GM23248 (cell line): ENCODE results near the gene SNX24. TPM values are rescaled to one million over a fixed set of nuclear protein-coding genes. Genes with fewer than 3 reads are reported as not detected.

Experiments used
- DNase-seq: peaks from one replicate; pipeline ENCODE4 v3.0.0-alpha.2; 2015
- H2AFZ ChIP-seq: fragments of 200-600 bp; sonication (generic); 2 replicates; pipeline ENCODE4 v1.6.1; 2016; ENCODE audit warnings: antibody characterized with exemption
- H3F3A ChIP-seq: fragments of 200-600 bp; sonication (generic); 2 replicates; pipeline ENCODE4 v1.6.1; 2016; ENCODE audit warnings: mild to moderate bottlenecking, antibody characterized with exemption, mixed run types; ENCODE audit not compliant: insufficient read depth
- H3K27ac ChIP-seq: fragments of 200-600 bp; sonication (generic); 2 replicates; pipeline ENCODE4 v1.5.1; 2016; ENCODE audit warnings: mild to moderate bottlenecking
- H3K27me3 ChIP-seq: fragments of 200-600 bp; sonication (generic); replicated peaks from 2 replicates; pipeline ENCODE4 v1.6.1; 2016; ENCODE audit warnings: mild to moderate bottlenecking; ENCODE audit not compliant: insufficient read depth
- H3K36me3 ChIP-seq: fragments of 200-600 bp; sonication (generic); 2 replicates; pipeline ENCODE4 v1.6.1; 2016; ENCODE audit warnings: low read depth, mild to moderate bottlenecking
- H3K4me1 ChIP-seq: fragments of 200-600 bp; sonication (generic); 2 replicates; pipeline ENCODE4 v1.6.1; 2016; ENCODE audit warnings: mild to moderate bottlenecking; ENCODE audit not compliant: insufficient read depth
- H3K4me2 ChIP-seq: fragments of 200-600 bp; sonication (generic); one replicate; pipeline ENCODE4 v1.6.1; 2016; ENCODE audit warnings: mild to moderate bottlenecking; ENCODE audit not compliant: unreplicated experiment
- H3K4me3 ChIP-seq: fragments of 200-600 bp; sonication (generic); 2 replicates; pipeline ENCODE4 v1.5.1; 2016; ENCODE audit warnings: mild to moderate bottlenecking
- H3K79me2 ChIP-seq: fragments of 200-600 bp; sonication (generic); 2 replicates; pipeline ENCODE4 v1.6.1; 2016; ENCODE audit warnings: mild to moderate bottlenecking; ENCODE audit not compliant: insufficient read depth
- H3K9ac ChIP-seq: fragments of 200-600 bp; sonication (generic); 2 replicates; pipeline ENCODE4 v1.6.1; 2016; ENCODE audit warnings: mild to moderate bottlenecking
- H3K9me2 ChIP-seq: fragments of 200-600 bp; sonication (generic); 2 replicates; pipeline ENCODE4 v1.6.1; 2016; ENCODE audit warnings: mixed run types, mild to moderate bottlenecking, moderate library complexity; ENCODE audit not compliant: insufficient read depth
- H3K9me3 ChIP-seq: fragments of 200-600 bp; sonication (generic); one replicate; pipeline ENCODE4 v1.6.1; 2017; ENCODE audit warnings: low read depth
- H4K20me1 ChIP-seq: fragments of 200-600 bp; sonication (generic); 2 replicates; pipeline ENCODE4 v1.6.0; 2016; ENCODE audit not compliant: insufficient read depth
- EZH2 ChIP-seq: fragments of 200-600 bp; sonication (generic); IDR thresholded peaks from 2 replicates; pipeline ENCODE4 v1.6.1; 2018; ENCODE audit warnings: antibody characterized with exemption, mild to moderate bottlenecking; ENCODE audit not compliant: insufficient read depth, poor library complexity, severe bottlenecking
- EZH2phosphoT487 ChIP-seq: fragments of 200-600 bp; sonication (generic); IDR thresholded peaks from 2 replicates; pipeline ENCODE4 v1.6.1; 2018; ENCODE audit warnings: antibody characterized with exemption, moderate library complexity, mild to moderate bottlenecking, low read depth; ENCODE audit not compliant: insufficient read depth
- WGBS, 2 experiments: methylation state at CpG; one replicate each; pipeline ENCODE4 v1.1.6; 2015 to 2017; ENCODE audit warnings: low lambda C conversion rate in 2 of 2, low coverage in 1 of 2; ENCODE audit errors: missing lambda C conversion rate in 2 of 2; 5-methylcytosine and 5-hydroxymethylcytosine counted together
- in situ Hi-C: fragments of 300-500 bp; cut with MboI; formaldehyde crosslinking; loops from 2 replicates; pipeline ENCODE4 v1.15.0; 2020
- polyA plus RNA-seq: library from polyadenylated mRNA; unstranded; fragments of >200 nt; fragmentation: Nextera tagmentation; extraction: Ambion mirVana; gene quantifications from 2 replicates; pipeline ENCODE4 v1.2.1, GENCODE V29; 2016
- total RNA-seq: library from RNA; depleted of rRNA; stranded (reverse); fragments of >200 nt; shearing (Covaris generic); gene quantifications from 2 replicates; pipeline ENCODE4 v1.2.3, GENCODE V29; 2014

The SNX24 gene
- total and polyA plus RNA-seq, 2 experiments from 2014 or later = 20.8 to 29.4 TPM

DNA sequence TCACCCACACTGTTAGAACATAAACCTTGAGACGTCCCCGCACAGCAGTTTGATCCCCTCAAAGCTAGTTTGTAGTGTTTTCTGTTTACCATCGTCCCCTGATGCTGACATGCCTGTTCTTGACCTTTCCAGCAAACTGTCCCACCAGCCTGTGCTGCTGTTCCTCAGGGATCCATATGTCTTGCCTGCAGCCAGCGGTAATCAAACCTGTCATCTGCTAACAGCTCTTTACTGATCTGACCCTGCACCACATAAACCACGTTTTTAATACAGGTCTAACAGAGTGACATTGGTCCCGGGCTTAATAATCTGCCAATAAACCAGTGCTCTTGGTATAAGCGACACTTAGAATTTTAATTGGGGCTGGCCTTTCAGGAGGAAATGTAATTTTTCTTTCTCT lies 156.4 kb downstream of the SNX24 start:
- peaks cover 8% of the 10 kb centered on the region; the same call in 1 of the 2 replicates for H3K36me3 ChIP-seq
- no peak overlapping the region for H3K4me3 ChIP-seq
- H3K27me3 ChIP-seq = no peaks in the 10 kb centered on the region
- H3K4me2 ChIP-seq = no peak overlapping the region
- no peaks in the 10 kb centered on the region for H3K4me1 ChIP-seq
- WGBS, 2 experiments = 77 to 78% methylated on average over 7 of the region's 7 CpGs
- H3K79me2 ChIP-seq = no peaks in the 10 kb centered on the region
- no peak for TF ChIP-seq EZH2
- TF ChIP-seq EZH2phosphoT487 = no peak
- no peaks in the 10 kb centered on the region for H4K20me1 ChIP-seq
- DNase-seq = no peak
- in situ Hi-C loops = no loop called here
- H3F3A ChIP-seq = no peaks in the 10 kb centered on the region
- no peak overlapping the region for H2AFZ ChIP-seq
- no peaks in the 10 kb centered on the region for H3K9me3 ChIP-seq
- no peak overlapping the region for H3K9ac ChIP-seq
- H3K9me2 ChIP-seq = no peaks in the 10 kb centered on the region
- H3K27ac ChIP-seq = no peak overlapping the region

DNA sequence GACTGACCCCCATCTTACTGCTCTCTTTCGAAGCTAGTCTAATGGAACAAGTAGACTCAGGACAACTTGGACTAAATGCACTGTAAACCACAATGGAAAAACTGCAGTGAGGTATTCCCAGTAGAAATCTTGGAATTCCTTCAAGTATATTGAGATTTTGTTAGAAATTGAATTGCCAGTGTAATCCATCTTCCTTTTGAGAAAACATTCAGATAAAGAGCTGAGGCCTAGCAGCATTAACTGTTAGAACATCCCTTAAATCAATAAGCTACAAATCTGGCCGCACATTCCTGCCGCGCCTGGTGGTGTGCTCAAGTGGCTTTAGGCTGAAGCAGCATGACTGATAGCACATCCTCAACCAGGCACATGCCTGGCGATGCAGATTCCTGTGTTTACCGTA lies 161.8 kb downstream of the SNX24 start:
- H3K27ac ChIP-seq = no peak overlapping the region
- H3K9ac ChIP-seq = no peak overlapping the region
- H3K9me3 ChIP-seq = no peaks in the 10 kb centered on the region
- no peaks in the 10 kb centered on the region for H3K27me3 ChIP-seq
- H3K9me2 ChIP-seq = no peaks in the 10 kb centered on the region
- in situ Hi-C loops = no loop called here
- H3K79me2 ChIP-seq = no peaks in the 10 kb centered on the region
- H2AFZ ChIP-seq = no peak overlapping the region
- peaks cover 2% of the 10 kb centered on the region; the same call in 1 of the 2 replicates for H3K4me1 ChIP-seq
- H3F3A ChIP-seq = 0 out of 2 replicates have a peak, but pooled peaks cover 5% of the 10 kb centered on the region
- TF ChIP-seq EZH2phosphoT487 = no peak
- TF ChIP-seq EZH2 = no peak
- DNase-seq = no peak
- H3K4me2 ChIP-seq = no peak overlapping the region
- 89 to 90% methylated on average over 6 of the region's 6 CpGs for WGBS, 2 experiments
- H3K4me3 ChIP-seq = no peak overlapping the region
- H3K36me3 ChIP-seq = 0 out of 2 replicates have a peak, but pooled peaks cover 8% of the 10 kb centered on the region
- H4K20me1 ChIP-seq = no peaks in the 10 kb centered on the region

DNA sequence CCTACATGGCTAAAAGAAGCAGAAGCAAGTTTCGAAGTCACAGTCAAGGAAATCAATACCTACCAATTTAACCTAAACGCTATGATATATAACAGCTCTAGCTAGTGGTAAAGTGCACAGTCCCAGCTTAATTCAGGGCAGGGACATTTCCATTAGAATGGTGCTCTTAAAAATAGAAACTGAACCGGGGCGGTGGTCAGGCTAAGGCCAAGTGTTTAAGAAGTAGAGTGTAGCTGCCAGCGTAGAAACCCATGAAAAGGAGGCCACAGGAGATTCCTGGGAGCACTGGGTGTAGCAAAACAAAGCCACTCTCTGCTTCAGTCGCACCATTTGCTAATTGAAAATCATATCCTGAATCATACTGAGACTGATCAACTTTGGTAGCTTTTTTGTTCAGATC lies 162.3 kb downstream of the SNX24 start:
- Histone ChIP-seq H3K9me3 (no peaks in the 10 kb centered on the region), H3K4me3 (no peak overlapping the region), H3K36me3 (0 out of 2 replicates have a peak, but pooled peaks cover 8% of the 10 kb centered on the region), H3K4me2 (no peak overlapping the region), H3K79me2 (no peaks in the 10 kb centered on the region), H3K27me3 (no peaks in the 10 kb centered on the region), H3K9me2 (no peaks in the 10 kb centered on the region), H3K4me1 (peaks cover 7% of the 10 kb centered on the region), H3K27ac (no peak overlapping the region), H3F3A (0 out of 2 replicates have a peak, but pooled peaks cover 7% of the 10 kb centered on the region), H3K9ac (no peak overlapping the region), H4K20me1 (no peaks in the 10 kb centered on the region), H2AFZ (no peak overlapping the region)
- DNase-seq = no peak
- TF ChIP-seq EZH2phosphoT487 (no peak), EZH2 (no peak)
- WGBS, 2 experiments = 98 to 99% methylated on average over 6 of the region's 6 CpGs
- in situ Hi-C loops = no loop called here

DNA sequence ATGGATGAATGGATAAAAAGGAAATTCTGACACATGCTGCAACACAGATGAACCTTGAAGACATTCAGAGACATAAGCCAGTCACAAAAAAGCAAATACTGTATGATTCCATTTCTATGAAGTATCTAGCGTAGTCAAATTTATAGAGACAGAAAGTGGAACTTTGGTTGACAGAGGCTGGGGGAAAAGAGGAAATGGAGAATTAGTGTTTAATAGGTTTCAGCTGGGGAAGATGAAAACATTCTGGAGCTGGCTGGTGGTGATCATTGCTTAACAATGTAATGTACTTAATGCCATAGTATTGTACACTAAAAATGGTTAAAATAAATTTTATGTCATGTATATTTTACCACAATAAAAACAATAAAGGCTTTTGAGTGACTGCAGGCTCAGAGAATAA lies 166.9 kb downstream of the SNX24 start:
- DNase-seq = peak; percentile 16
- 0 out of 2 replicates have a peak, but pooled peaks cover 7% of the 10 kb centered on the region for H3F3A ChIP-seq
- H4K20me1 ChIP-seq = no peaks in the 10 kb centered on the region
- no peak overlapping the region for H2AFZ ChIP-seq
- no peaks in the 10 kb centered on the region for H3K79me2 ChIP-seq
- no peaks in the 10 kb centered on the region for H3K9me2 ChIP-seq
- H3K36me3 ChIP-seq = 0 out of 2 replicates have a peak, but pooled peaks cover 5% of the 10 kb centered on the region
- no peak for TF ChIP-seq EZH2
- WGBS, 2 experiments = 12 to 26% methylated on average over 1 of the region's 1 CpG
- H3K4me3 ChIP-seq = peak overlapping the region; percentile 16; the same call in 1 of the 2 replicates
- in situ Hi-C loops = no loop called here
- peak overlapping the region; percentile 37 for H3K4me2 ChIP-seq
- H3K9me3 ChIP-seq = no peaks in the 10 kb centered on the region
- no peak overlapping the region for H3K27ac ChIP-seq
- no peak overlapping the region for H3K9ac ChIP-seq
- peaks cover 8% of the 10 kb centered on the region for H3K4me1 ChIP-seq
- no peaks in the 10 kb centered on the region for H3K27me3 ChIP-seq

DNA sequence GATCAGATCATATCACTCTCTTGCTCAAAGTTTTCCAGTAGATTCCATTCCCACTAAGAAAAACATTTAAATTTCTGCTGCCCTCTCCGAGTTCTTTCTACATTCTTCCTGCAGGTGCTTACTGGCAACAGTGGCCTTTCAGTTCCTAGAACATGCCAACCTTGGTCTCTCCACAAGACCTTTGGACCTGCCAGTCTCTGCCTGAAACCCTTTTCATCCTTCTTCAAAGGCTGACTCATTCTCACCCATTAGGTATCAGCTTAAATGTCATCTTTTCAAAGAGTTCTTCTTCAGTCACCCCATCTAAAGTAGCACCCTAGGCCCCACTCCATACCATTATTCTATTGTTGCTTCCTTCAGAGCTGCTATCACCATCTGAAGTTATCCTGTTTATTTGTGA lies 169.3 kb downstream of the SNX24 start:
- no peaks in the 10 kb centered on the region for H3K36me3 ChIP-seq
- no peaks in the 10 kb centered on the region for H3K79me2 ChIP-seq

More for the DNA sequence above, 169.3 kb downstream of the SNX24 start:
- no peak overlapping the region for H3K4me3 ChIP-seq
- peaks cover 8% of the 10 kb centered on the region for H3K4me1 ChIP-seq
- no peaks in the 10 kb centered on the region for H3K9me3 ChIP-seq
- H3K4me2 ChIP-seq = no peak overlapping the region
- no peak overlapping the region for H2AFZ ChIP-seq
- no peaks in the 10 kb centered on the region for H4K20me1 ChIP-seq
- no peak for DNase-seq
- H3K27me3 ChIP-seq = no peaks in the 10 kb centered on the region
- no peak overlapping the region for H3K9ac ChIP-seq
- WGBS, 2 experiments = 91 to 100% methylated on average over 1 of the region's 1 CpG
- no peak overlapping the region for H3K27ac ChIP-seq
- in situ Hi-C loops = no loop called here
- TF ChIP-seq EZH2phosphoT487 (no peak), EZH2 (no peak)
- no peaks in the 10 kb centered on the region for H3K9me2 ChIP-seq
- H3F3A ChIP-seq = 0 out of 2 replicates have a peak, but pooled peaks cover 7% of the 10 kb centered on the region
